Activated CD8-positive, alpha-beta T cell treated with anti-CD3 and anti-CD28 coated beads for 36 hours (primary cell): ENCODE measurements around the gene OR2A1. TPM values are rescaled to one million over a fixed set of nuclear protein-coding genes. Genes with fewer than 3 reads are reported as not detected.

Source experiments
- total RNA-seq, 2 experiments: library from RNA; stranded (reverse); gene quantifications; one replicate each; pipeline ENCODE4 v1.2.3, GENCODE V29; 2021

The OR2A1 gene
- total RNA-seq, 2 experiments from 2014 or later = not detected

Other genes starting within 250 kb of the OR2A1 start
- gene OR2A25, start 242.6 kb upstream of the OR2A1 start, total RNA-seq = not detected
- gene OR2A12, start 226.1 kb upstream of the OR2A1 start, total RNA-seq = not detected
- gene OR2A2, start 202.8 kb upstream of the OR2A1 start, total RNA-seq = not detected
- not detected for gene OR2A14, start 189.2 kb upstream of the OR2A1 start, total RNA-seq
- gene CTAGE4, start 129.0 kb upstream of the OR2A1 start, total RNA-seq = 1 to 10 TPM in 1 of 2 experiments, under 1 TPM in 1; 0.87 to 1.6 TPM
- gene ARHGEF35, start 116.6 kb upstream of the OR2A1 start, total RNA-seq = 1 to 10 TPM; 2.3 to 2.8 TPM
- not detected for gene OR2A42, start 72.8 kb upstream of the OR2A1 start, total RNA-seq
- gene OR2A7, start 47.6 kb upstream of the OR2A1 start, total RNA-seq = 1 to 10 TPM; 2.0 to 2.1 TPM
- gene CTAGE8, start 43.1 kb upstream of the OR2A1 start, total RNA-seq = under 1 TPM; 0.25 to 0.85 TPM
- 1 to 10 TPM; 6.7 to 7.5 TPM for gene ARHGEF5, start 43.0 kb downstream of the OR2A1 start, total RNA-seq
- not detected for gene NOBOX, start 91.3 kb downstream of the OR2A1 start, total RNA-seq